Heart left ventricle (tissue), 16 donors: ENCODE measurements around the gene ATRNL1. TPM values are rescaled to one million over a fixed set of nuclear protein-coding genes. Genes with fewer than 3 reads are reported as not detected.
"Not testable (repeated sequence)": the region's sequence is repeated elsewhere in the genome, so short reads cannot be mapped to it uniquely, and the experiment has no call there.

ENCODE experiments used
- ATAC-seq, 4 donors: fragments of 200-7000 bp; cut with Tn5 transposase; one replicate each; pipeline ENCODE4 v1.9.1; 2020 to 2022; ENCODE audit warnings: moderate library complexity in 4 of 4, mild to moderate bottlenecking in 3 of 4, moderate number of reproducible peaks in 1 of 4
- DNase-seq, 5 donors: peaks; one replicate each; pipeline ENCODE4 v3.0.0-alpha.2; 2020
- H3K27ac ChIP-seq, 12 donors: fragments of 200-600 bp; sonication (generic) in 4 of 12; one replicate each; pipeline versions ENCODE4 v1.5.0 to v1.8.0; 2016 to 2022; ENCODE audit warnings: mild to moderate bottlenecking in 2 of 12
- H3K27me3 ChIP-seq, 9 donors: fragments of 200-600 bp; sonication (generic) in 2 of 9; one replicate each; pipeline versions ENCODE4 v1.5.1 to v1.8.0; 2016 to 2022; ENCODE audit warnings: mild to moderate bottlenecking in 3 of 9
- H3K36me3 ChIP-seq, 9 donors: fragments of 200-600 bp; sonication (generic) in 2 of 9; one replicate each; pipeline versions ENCODE4 v1.5.0 to v1.8.0; 2018 to 2022; ENCODE audit warnings: mild to moderate bottlenecking in 2 of 9
- H3K4me1 ChIP-seq, 12 donors: fragments of 200-600 bp; sonication (generic) in 4 of 12; one replicate each; pipeline versions ENCODE4 v1.5.0 to v1.8.0; 2016 to 2022; ENCODE audit warnings: mild to moderate bottlenecking in 3 of 12
- H3K4me3 ChIP-seq, 12 donors: fragments of 200-600 bp; sonication (generic) in 4 of 12; one replicate each; pipeline versions ENCODE4 v1.5.0 to v1.8.0; 2017 to 2022; ENCODE audit warnings: mild to moderate bottlenecking in 9 of 12, moderate library complexity in 4 of 12
- H3K9me3 ChIP-seq, 12 donors: fragments of 200-600 bp; sonication (generic) in 4 of 12; one replicate each; pipeline versions ENCODE4 v1.5.0 to v1.8.0; 2016 to 2022; ENCODE audit warnings: mild to moderate bottlenecking in 1 of 12
- CTCF ChIP-seq, 12 donors: fragments of 200-600 bp; sonication (generic) in 4 of 12; IDR thresholded peaks; one replicate each; pipeline versions ENCODE4 v1.5.0 to v1.8.0; 2018 to 2022; ENCODE audit warnings: antibody characterized with exemption in 12 of 12, mild to moderate bottlenecking in 5 of 12
- POLR2A ChIP-seq, 2 donors: fragments of 450-650 bp; IDR thresholded peaks; one replicate each; pipeline ENCODE4 v1.6.1; 2017; ENCODE audit warnings: antibody characterized with exemption in 2 of 2, mild to moderate bottlenecking in 2 of 2, moderate library complexity in 2 of 2
- WGBS, 4 donors: extraction: QIAGEN DNeasy Blood & Tissue Kit in 2 of 4; methylation state at CpG; one replicate each; pipeline versions ENCODE4 v1.1.5 to v1.1.7; 2013 to 2018; 5-methylcytosine and 5-hydroxymethylcytosine counted together
- intact Hi-C, 10 donors: fragments of 100-400 bp; cut with DNase I; formaldehyde crosslinking; loops; one replicate each; pipeline versions ENCODE4 v1.11.1 to v1.14.2; 2022
- polyA plus RNA-seq, 2 donors: library from polyadenylated mRNA; stranded (reverse); fragments of 200-250 nt; gene quantifications; one replicate each; pipeline ENCODE4 v1.2.3, GENCODE V29; 2013
- total RNA-seq, 9 donors: library from RNA; depleted of rRNA in 2 of 9; stranded (reverse); fragments of >200 nt in 2 of 9; fragmentation: NEBNext Ultra II Directional in 3 of 9; extraction: Animal tissue kit (Norgen Biotek cat#: 25700) in 3 of 9; gene quantifications; one replicate each; pipeline versions ENCODE4 v1.1.0 to v1.2.4, GENCODE V29; 2016 to 2023
- donor health status: ischemic (EF 13 %, LVEDD 7.1; RV severe dilation, severe dysfunction).
- donor health status: healthy with polysubstance abuse.
- donor health status: DM: no; HTN: yes; CAD: no.
- donor health status: DM: no; HTN: no; CAD: no.
- donor health status: ischemic (EF 25% LVEDD 6.9; RV normal size, moderate dysfunction).
- donor health status: ischemic (EF 25% LVEDD 5.7; RV mildly dilated, moderate dysfunction).
- donor health status: healthy.
- donor health status: DM: yes; HTN: yes; CAD: no.
- donor health status: ischemic (EF 35%, LVEDD 5.7; RV mildly dilated, moderate dysfunction).
- donor health status: nonischemic (EF 11% LVEDD 7.7; RV severe dilation, severe dysfunction).
- donor health status: DM: yes; HTN: yes; CAD: no.
- donor health status: PGD.
- donor health status: ischemic (EF 29% LVEDD 5.4; RV normal size, mild dysfunction).
- donor health status: nonischemic (EF 23%, LVEDD 6.1; RV moderate dilation, normal function).

ATRNL1 gene
- total and polyA plus RNA-seq, 11 donors = 0.13 to 28.5 (median 3.0) TPM

DNA sequence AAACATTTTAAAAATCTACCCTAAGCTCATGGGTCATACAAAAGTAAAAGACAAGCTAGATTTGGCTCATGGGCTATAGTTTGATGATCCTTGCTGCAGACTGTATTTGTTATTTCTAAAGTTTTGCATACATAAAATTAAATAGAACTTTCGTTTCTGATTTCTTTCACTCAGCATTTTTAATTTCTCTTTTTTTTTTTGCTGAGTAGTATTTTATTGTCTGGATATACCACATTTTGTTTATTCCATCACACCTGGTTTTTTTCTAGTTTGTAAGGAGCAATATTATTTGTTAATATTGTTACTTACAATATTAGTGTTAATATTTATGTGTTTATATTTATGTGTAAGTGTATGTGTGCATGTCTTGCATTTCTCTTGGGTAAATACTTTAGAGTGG, 291.5 kb downstream of the ATRNL1 start:
- Histone ChIP-seq H3K27ac (no peak overlapping the region), H3K4me1 (no peaks in the 10 kb centered on the region), H3K4me3 (no peak overlapping the region), H3K9me3 (peaks cover 0 to 17% (median 0%) of the 10 kb centered on the region in 12 donors), H3K36me3 (no peaks in the 10 kb centered on the region), H3K27me3 (no peaks in the 10 kb centered on the region)
- WGBS, 4 donors = 68 to 79% (median 71%) methylated on average over 1 of the region's 1 CpG
- intact Hi-C loops = no loop called here
- ATAC-seq (no peak), DNase-seq (no peak)
- TF ChIP-seq POLR2A (IDR thresholded peaks at IDR 0.05) (no peak), CTCF (IDR thresholded peaks at IDR 0.05) (no peak)

DNA sequence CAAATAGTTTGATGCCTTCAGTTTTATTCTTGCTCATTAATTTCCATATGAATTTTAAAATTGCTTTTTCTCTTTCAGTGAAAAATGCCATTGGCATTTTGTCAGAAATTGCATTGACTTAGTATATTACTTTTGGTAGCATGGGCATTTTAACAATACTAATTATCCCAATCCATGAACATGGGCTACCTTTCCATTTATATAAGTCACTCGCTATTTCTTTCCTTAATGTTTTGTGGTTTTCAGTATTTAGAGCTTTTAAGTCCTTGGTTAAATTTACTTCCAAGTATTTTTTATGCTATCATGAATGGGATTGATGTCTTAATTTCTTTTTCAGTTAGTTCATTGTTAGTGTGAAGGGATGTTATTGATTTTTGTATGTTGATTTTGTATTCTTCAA, 297.4 kb downstream of the ATRNL1 start:
- Histone ChIP-seq H3K36me3 (no peaks in the 10 kb centered on the region), H3K4me1 (no peaks in the 10 kb centered on the region), H3K27me3 (no peaks in the 10 kb centered on the region), H3K9me3 (peaks cover 0 to 15% (median 0%) of the 10 kb centered on the region in 12 donors), H3K4me3 (no peak overlapping the region), H3K27ac (no peak overlapping the region)
- no peak for TF ChIP-seq POLR2A (IDR thresholded peaks at IDR 0.05)
- no peak for TF ChIP-seq CTCF (IDR thresholded peaks at IDR 0.05)
- ATAC-seq (no peak), DNase-seq (no peak)
- intact Hi-C loops = no loop called here
- WGBS, 4 donors = 79 to 88% (median 85%) methylated on average over 1 of the region's 1 CpG

GRCh38 chr10:115398026-115398425, 304.9 kb downstream of the ATRNL1 start:
- intact Hi-C loops = no loop called here
- H3K27ac ChIP-seq = no peak overlapping the region
- H3K27me3 ChIP-seq = no peaks in the 10 kb centered on the region
- 76 to 80% (median 77%) methylated on average over 2 of the region's 2 CpGs for WGBS, 4 donors
- no peak for DNase-seq
- no peaks in the 10 kb centered on the region for H3K4me1 ChIP-seq
- TF ChIP-seq CTCF (IDR thresholded peaks at IDR 0.05) (no peak), POLR2A (IDR thresholded peaks at IDR 0.05) (no peak)
- peaks cover 0 to 3% (median 0%) of the 10 kb centered on the region in 12 donors for H3K9me3 ChIP-seq
- no peak for ATAC-seq
- H3K4me3 ChIP-seq = no peak overlapping the region
- no peaks in the 10 kb centered on the region for H3K36me3 ChIP-seq

DNA sequence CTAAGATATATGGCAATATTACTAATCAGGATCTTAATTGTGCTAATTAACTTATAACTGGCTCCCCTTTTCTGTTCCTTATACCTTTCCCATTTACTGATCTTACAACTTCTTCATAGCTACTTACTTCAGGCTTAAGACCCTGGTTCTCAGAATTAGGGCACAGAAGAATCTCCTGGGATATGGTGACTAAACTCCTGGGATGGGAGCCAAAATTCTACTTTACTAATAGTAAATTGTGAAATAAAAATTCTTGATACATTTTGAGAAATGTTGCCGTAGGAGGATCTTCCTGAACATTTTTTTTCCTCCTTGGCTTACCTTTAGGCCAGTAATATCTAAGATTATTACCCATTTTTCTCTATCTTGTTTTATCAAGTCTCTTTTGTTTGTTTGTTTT, 309.5 kb downstream of the ATRNL1 start:
- no peak overlapping the region for H3K4me3 ChIP-seq
- no peak for ATAC-seq
- intact Hi-C loops = no loop called here

DNA sequence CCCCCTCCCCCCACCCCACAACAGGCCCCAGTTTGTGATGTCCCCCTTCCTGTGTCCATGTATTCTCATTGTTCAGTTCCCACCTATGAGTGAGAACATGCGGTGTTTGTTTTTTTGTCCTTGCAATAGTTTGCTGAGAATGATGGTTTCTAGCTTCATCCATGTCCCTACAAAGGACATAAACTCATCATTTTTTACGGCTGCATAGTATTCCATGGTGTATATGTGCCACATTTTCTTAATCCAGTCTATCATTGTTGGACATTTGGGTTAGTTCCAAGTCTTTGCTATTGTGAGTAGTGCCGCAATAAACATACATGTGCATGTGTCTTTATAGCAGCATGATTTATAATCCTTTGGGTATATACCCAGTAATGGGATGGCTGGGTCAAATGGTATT, 312.7 kb downstream of the ATRNL1 start:
- H3K27me3 ChIP-seq, H3K36me3 ChIP-seq, H3K4me1 ChIP-seq, intact Hi-C loops, DNase-seq, H3K4me3 ChIP-seq, ATAC-seq, H3K27ac ChIP-seq: not testable (repeated sequence)
- WGBS, 4 donors = 83 to 93% (median 86%) methylated on average over 3 of the region's 3 CpGs
- H3K9me3 ChIP-seq = peaks cover 0 to 23% (median 0%) of the 10 kb centered on the region in 12 donors

More for the DNA sequence above, 309.5 kb downstream of the ATRNL1 start:
- peaks cover 0 to 4% (median 0%) of the 10 kb centered on the region in 12 donors for H3K9me3 ChIP-seq
- DNase-seq = no peak
- H3K4me1 ChIP-seq = no peaks in the 10 kb centered on the region
- H3K36me3 ChIP-seq = no peaks in the 10 kb centered on the region
- H3K27me3 ChIP-seq = no peaks in the 10 kb centered on the region
- WGBS, 4 donors = 21 to 63% (median 34%) methylated on average over 1 of the region's 1 CpG
- H3K27ac ChIP-seq = no peak overlapping the region
- TF ChIP-seq CTCF (IDR thresholded peaks at IDR 0.05) (no peak), POLR2A (IDR thresholded peaks at IDR 0.05) (no peak)
